Measurements from ENCODE around the gene SLAMF7.
"Not testable (repeated sequence)": the region's sequence is repeated elsewhere in the genome, so short reads cannot be mapped to it uniquely, and the experiment has no call there.

The SLAMF7 gene

DNA sequence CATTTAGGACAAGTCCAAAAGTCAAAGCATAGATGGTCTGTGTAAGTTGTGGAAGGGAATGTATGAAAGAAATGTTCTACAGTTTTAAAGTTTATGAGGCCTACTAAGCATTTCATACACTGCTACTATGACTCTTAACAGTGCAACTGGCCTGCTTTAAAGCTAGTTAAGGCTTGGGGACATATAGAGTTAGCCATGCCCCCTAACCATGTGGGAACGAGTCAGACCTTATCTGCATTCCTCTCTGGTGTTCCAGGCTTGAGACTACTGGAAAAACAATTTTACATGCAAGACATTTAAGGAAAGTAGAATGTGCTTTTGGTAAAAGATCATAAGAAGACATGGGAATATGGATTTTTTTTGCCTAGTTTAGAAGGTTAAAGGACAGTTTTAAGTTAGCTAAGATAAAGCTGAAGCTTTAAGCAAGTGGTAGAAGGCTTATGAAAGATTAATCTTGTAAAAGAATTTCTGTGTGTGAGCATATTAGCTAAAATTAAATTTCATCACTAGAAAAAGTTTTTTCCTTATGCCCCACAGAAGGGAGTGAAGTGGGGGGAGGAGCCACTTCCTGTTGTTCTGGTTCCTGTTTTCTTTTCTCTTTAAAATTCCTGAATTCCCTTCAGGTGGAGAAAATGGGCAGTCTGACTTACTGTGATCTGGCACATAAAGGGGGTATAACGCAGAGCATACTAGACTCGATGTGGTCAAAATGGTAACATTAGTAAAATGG lies 18.5 kb upstream of the SLAMF7 start:
- no peak for DNase-seq (ENCODE audit: low read depth in 2 of 2)

- DNase-seq (ENCODE audit: low read depth in 2 of 2): no peak
These were observed 17.6 kb upstream of the SLAMF7 start for GRCh38 chr1:160721473-160721872.

- no peak for DNase-seq (ENCODE audit: low read depth in 2 of 2)
These were observed 16.3 kb upstream of the SLAMF7 start for GRCh38 chr1:160722726-160723125.

- DNase-seq (ENCODE audit: low read depth in 2 of 2): no peak
These were observed 15.7 kb upstream of the SLAMF7 start for GRCh38 chr1:160723332-160723731.

GRCh38 chr1:160724465-160725242 lies 14.4 kb upstream of the SLAMF7 start:
- DNase-seq (ENCODE audit: low read depth in 2 of 2): no peak

DNA sequence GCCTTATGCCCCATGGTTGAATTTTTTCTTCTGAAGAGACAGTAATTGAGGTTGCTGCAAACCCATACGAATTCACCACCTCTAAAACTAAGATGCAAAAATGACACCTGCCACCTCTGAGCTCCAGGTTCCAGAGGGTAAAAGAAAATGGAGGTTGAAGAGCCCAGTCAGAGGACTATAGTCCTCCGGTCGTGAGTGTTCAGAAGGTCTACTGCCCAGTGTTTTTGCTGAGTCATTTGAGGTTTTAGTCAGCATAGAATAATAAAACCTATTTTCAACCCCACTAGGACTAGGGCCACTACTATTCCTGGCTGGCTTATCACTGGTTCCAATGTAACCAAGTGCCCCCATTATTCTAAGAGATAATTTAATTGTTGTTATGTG lies 12.9 kb upstream of the SLAMF7 start:
- no peak for DNase-seq (ENCODE audit: low read depth in 2 of 2)

GRCh38 chr1:160726498-160727315 lies 12.3 kb upstream of the SLAMF7 start:
- DNase-seq (ENCODE audit: low read depth in 2 of 2): peak in 1 of 2 donors; percentile 46

DNA sequence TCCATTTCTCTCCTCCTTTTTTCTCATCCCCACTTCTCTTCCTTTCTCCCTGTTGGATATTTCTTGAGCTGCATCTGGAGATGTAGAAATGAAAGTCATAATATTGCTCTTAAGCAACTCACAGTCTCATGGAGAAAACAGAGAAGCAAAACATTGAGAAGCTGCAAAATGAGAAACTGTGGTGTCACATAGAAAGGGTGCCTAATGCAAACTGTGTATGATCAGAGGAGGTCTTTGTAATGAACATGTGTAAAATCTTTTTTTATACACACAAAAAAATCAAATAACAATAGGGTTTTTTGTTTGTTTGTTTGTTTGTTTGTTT lies 11.8 kb upstream of the SLAMF7 start:
- no peak for DNase-seq (ENCODE audit: low read depth in 2 of 2)

DNA sequence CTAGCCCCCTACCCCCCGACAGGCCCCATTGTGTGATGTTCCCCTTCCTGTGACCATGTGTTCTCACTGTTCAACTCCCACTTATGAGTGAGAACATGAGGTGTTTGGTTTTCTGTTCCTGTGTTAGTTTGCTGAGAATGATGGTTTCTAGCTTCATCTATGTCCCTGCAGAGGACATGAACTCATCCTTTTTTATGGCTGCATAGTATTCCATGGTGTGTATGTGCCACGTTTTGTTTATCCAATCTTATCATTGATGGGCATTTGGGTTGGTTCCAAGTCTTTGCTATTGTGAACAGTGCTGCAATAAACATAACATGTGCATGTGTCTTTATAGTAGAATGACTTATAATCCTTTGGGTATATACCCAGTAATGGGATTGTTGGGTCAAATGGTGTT lies 7.5 kb upstream of the SLAMF7 start:
- not testable (repeated sequence) for DNase-seq (ENCODE audit: low read depth in 2 of 2)

- DNase-seq (ENCODE audit: low read depth in 2 of 2): no peak
These were observed 7.1 kb upstream of the SLAMF7 start for GRCh38 chr1:160731990-160732389.

GRCh38 chr1:160733898-160734297 lies 5.1 kb upstream of the SLAMF7 start:
- DNase-seq (ENCODE audit: low read depth in 2 of 2): no peak

DNA sequence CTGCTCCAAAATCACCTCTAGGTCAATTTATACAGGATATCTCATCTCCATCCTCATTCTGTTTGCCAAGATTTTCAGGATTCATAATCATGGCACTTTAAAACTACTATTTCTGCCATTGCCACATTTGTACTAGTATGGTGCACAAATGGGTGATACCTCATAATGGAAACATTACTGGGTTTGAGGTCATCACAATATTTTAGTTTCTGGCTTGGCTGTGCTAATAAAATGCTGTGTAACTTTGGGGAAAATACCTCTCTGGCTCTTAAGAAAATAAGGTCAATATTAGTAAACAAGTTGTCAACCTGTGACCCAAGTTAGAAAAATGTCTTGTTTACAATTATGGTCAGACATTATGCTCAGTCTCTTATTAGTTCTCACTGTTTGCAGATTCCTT lies 4.7 kb upstream of the SLAMF7 start:
- no peak for DNase-seq (ENCODE audit: low read depth in 2 of 2)

GRCh38 chr1:160738271-160738670 lies 776 bp upstream of the SLAMF7 start:
- no peak for DNase-seq (ENCODE audit: low read depth in 2 of 2)

- DNase-seq (ENCODE audit: low read depth in 2 of 2): no peak
These were observed 1.2 kb downstream of the SLAMF7 start for GRCh38 chr1:160740133-160740688.

- DNase-seq (ENCODE audit: low read depth in 2 of 2): no peak
These were observed 2.0 kb downstream of the SLAMF7 start for GRCh38 chr1:160741092-160741501.

- no peak for DNase-seq (ENCODE audit: low read depth in 2 of 2)
These were observed 2.7 kb downstream of the SLAMF7 start for GRCh38 chr1:160741612-160742348.

GRCh38 chr1:160742428-160743127 lies 3.5 kb downstream of the SLAMF7 start:
- DNase-seq (ENCODE audit: low read depth in 2 of 2): no peak

DNA sequence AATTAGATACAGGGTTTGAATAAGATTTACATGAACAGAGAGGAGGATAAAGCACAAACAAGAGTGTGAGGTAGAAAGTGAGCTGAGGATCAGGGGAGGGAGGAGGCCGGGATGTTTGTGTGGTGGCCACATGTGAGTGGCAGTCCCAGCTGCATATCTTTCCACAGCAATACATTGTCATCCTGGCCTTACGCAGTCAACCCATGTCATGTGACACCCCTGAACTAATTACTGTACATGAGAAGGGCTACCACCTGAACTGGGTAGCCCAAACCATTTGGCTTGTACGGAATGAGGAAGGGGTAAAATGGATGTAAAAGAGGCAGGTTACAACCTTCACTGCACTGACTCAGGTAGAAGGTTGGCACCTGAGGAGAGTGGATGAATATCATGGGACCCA lies 4.2 kb downstream of the SLAMF7 start:
- no peak for DNase-seq (ENCODE audit: low read depth in 2 of 2)

GRCh38 chr1:160744199-160744851 lies 5.3 kb downstream of the SLAMF7 start:
- no peak for DNase-seq (ENCODE audit: low read depth in 2 of 2)

- no peak for DNase-seq (ENCODE audit: low read depth in 2 of 2)
These were observed 5.9 kb downstream of the SLAMF7 start for GRCh38 chr1:160744852-160745520.

Data from activated CD4-positive, alpha-beta T cell treated with anti-CD3 and anti-CD28 coated beads for 24 hours (primary cell).